ENCODE measurements around the gene FBXL15. TPM values are rescaled to one million over a fixed set of nuclear protein-coding genes. Genes with fewer than 3 reads are reported as not detected.

Gene FBXL15
- total and polyA plus RNA-seq, 2 of the 13 experiments (the other 11 are each of a cell fraction or from before 2014, with no cell fraction given) = 4.3 to 8.3 TPM

DNA sequence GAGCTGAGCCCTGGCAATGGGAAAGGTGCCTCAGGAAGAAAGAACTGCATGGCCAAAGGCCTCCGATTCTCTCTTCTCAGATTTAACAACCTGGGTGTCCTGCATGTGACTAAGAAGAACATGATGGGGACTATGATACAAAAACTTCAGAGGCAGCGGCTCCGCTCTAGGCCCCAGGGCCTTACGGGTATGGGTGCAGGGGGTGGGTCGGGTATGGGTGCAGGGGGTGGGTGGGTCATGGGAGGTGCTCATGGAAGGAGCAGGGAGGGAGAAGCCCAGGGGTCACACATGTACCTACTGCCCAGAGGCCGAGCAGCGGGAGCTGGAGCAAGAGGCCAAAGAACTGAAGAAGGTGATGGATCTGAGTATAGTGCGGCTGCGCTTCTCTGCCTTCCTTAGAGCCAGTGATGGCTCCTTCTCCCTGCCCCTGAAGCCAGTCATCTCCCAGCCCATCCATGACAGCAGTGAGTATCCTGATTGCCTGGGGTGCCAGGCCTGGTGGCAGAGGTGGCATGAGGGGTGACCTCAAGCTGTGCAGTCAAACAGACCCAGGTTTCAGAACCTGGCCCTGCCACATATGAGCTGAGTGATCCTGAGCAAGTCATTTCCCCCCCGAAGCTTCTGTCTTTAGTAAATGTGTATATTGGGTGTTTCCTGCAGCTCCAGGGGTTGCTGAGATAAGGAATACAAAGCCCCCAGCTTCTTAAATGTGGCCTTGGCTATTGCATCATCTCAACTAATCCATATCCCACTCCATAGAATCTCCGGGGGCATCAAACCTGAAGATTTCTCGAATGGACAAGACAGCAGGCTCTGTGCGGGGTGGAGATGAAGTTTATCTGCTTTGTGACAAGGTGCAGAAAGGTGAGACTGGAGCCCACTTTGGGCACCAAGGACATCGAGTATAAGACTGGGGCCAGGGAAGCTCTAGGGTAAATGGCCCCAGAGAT lies 23.1 kb upstream of the FBXL15 start:
- no peak for DNase-seq (ENCODE audit: low spot score)
- Histone ChIP-seq H3K9me3 (ENCODE audit: low read length) (no peaks in the 10 kb centered on the region), H3K79me2 (ENCODE audit: insufficient read depth, low read length) (peaks cover 3% of the 10 kb centered on the region), H3K36me3 (replicated peaks in 1 of 2; ENCODE audit: control insufficient read depth in 1 of 2, insufficient read depth in 2 of 2, low read length in 2 of 2) (peaks cover 0 to 4% of the 10 kb centered on the region in 2 experiments; a peak in 1 of 5 replicates), H4K20me1 (ENCODE audit: insufficient read depth, low read length) (no peaks in the 10 kb centered on the region), H2AFZ (ENCODE audit: low read length) (no peak overlapping the region), H3K27ac (ENCODE audit: extremely low read length, insufficient read depth, low read length) (no peak overlapping the region), H3K9ac (ENCODE audit: insufficient read depth, low read depth, low read length) (no peak overlapping the region), H3K4me3 (replicated peaks in 1 of 3; ENCODE audit: insufficient read depth in 1 of 3, low read depth in 2 of 3, low read length in 3 of 3) (no peak overlapping the region), H3K27me3 (ENCODE audit: control insufficient read depth in 1 of 2, insufficient read depth in 2 of 2, low read length in 2 of 2) (peaks cover 0 to 7% of the 10 kb centered on the region in 2 experiments; a peak in 2 of 5 replicates), H3K4me1 (ENCODE audit: insufficient read depth, low read length) (peaks cover 37% of the 10 kb centered on the region), H3K4me2 (ENCODE audit: low read depth, low read length) (no peak overlapping the region)
- no peak for ATAC-seq
- 97% methylated on average over 14 of the region's 14 CpGs for whole genome bisulfite sequencing (ENCODE audit: low lambda C conversion rate)
- no peak for FAIRE-seq
- in situ Hi-C loops (cut with HindIII; ENCODE audit: extremely low pct_ligation_motif_present, low pct_unique_long_range_greater_than_20kb) = no loop called here
- TF ChIP-seq CEBPB (IDR thresholded peaks at IDR 0.05; ENCODE audit: borderline replicate concordance, low read depth, low read length) (peak; percentile 37; the same call in 1 of the 2 replicates), ATF7 (IDR thresholded peaks at IDR 0.05) (no peak), ATF7 (CRISPR knock-in tag; IDR thresholded peaks at IDR 0.05) (no peak), FOXO1 (CRISPR knock-in tag; IDR thresholded peaks at IDR 0.05) (no peak)
- TF ChIP-seq, protein P1, sequence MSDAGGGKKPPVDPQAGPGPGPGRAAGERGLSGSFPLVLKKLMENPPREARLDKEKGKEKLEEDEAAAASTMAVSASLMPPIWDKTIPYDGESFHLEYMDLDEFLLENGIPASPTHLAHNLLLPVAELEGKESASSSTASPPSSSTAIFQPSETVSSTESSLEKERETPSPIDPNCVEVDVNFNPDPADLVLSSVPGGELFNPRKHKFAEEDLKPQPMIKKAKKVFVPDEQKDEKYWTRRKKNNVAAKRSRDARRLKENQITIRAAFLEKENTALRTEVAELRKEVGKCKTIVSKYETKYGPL (CRISPR knock-in tag; IDR thresholded peaks at IDR 0.05) = no peak
- BruUV-seq (replicated peaks) = no TSS peak
- CTCF ChIA-PET (ENCODE audit: low intra/inter-chr PET ratio, low total read pairs) = no interaction called here
- POLR2A ChIA-PET = interaction anchor here (2.6 kb wide), 2 partner anchors 24 to 34 kb away, joined by 9 to 10 read pairs; partner anchors contain the start of genes CUEDC2 and FBXL15
- intact Hi-C loops (cut with micrococcal nuclease; ENCODE audit: unreplicated experiment) = loop anchor here (2.0 kb wide), 1 partner anchor 167 kb away; no protein-coding TSS in a partner anchor

Data from HepG2 (cell line).